OCI-LY3 (cell line): ENCODE measurements around the gene ADISSP.

Experiments
- H2AFZ ChIP-seq: fragments of 200-600, 300-600 bp; shearing (Covaris generic); 2 replicates; pipeline ENCODE4 v1.6.0; 2014; ENCODE audit warnings: antibody characterized with exemption, low read depth, low read length
- H3K27ac ChIP-seq: fragments of 200-600, 300-600 bp; sonication (generic); 2 replicates; pipeline ENCODE4 v1.5.1; 2014; ENCODE audit warnings: mild to moderate bottlenecking, low read length, moderate library complexity, mixed read lengths
- H3K27me3 ChIP-seq: fragments of 200-600, 300-600 bp; sonication (generic); 2 replicates; pipeline ENCODE4 v1.6.1; 2014; ENCODE audit warnings: low read depth, low read length, mixed read lengths
- H3K36me3 ChIP-seq: fragments of 200-600, 300-600 bp; sonication (generic); replicated peaks from 2 replicates; pipeline ENCODE3; 2014; ENCODE audit warnings: low read depth, low read length, mixed read lengths
- H3K4me1 ChIP-seq: fragments of 300-600, 200-600 bp; sonication (generic); 2 replicates; pipeline ENCODE4 v1.6.1; 2014; ENCODE audit warnings: low read length, mixed read lengths
- H3K4me2 ChIP-seq: fragments of 200-600, 300-600 bp; sonication (generic); 2 replicates; pipeline ENCODE4 v1.6.1; 2014; ENCODE audit warnings: low read length, mixed read lengths
- H3K4me3 ChIP-seq: fragments of 300-600, 200-600 bp; sonication (generic); 2 replicates; pipeline ENCODE4 v1.5.1; 2014; ENCODE audit warnings: antibody characterized with exemption, mild to moderate bottlenecking, low read length, moderate library complexity
- H3K79me2 ChIP-seq: fragments of 300-600, 200-600 bp; shearing (Covaris generic); 2 replicates; pipeline ENCODE4 v1.6.1; 2014; ENCODE audit warnings: mild to moderate bottlenecking, low read length, mixed read lengths
- H3K9ac ChIP-seq: fragments of 300-600, 200-600 bp; shearing (Covaris generic); 2 replicates; pipeline ENCODE4 v1.6.0; 2014; ENCODE audit warnings: mild to moderate bottlenecking, low read length, moderate library complexity
- H3K9me3 ChIP-seq: fragments of 200-600, 300-600 bp; shearing (Covaris generic); 2 replicates; pipeline ENCODE4 v1.6.1; 2014; ENCODE audit warnings: low read length, mixed read lengths; ENCODE audit not compliant: insufficient read depth
- H4K20me1 ChIP-seq: fragments of 200-600, 300-600 bp; sonication (generic); 2 replicates; pipeline ENCODE4 v1.6.1; 2016; ENCODE audit warnings: low read length, mixed read lengths; ENCODE audit not compliant: insufficient read depth
- EZH2phosphoT487 ChIP-seq: fragments of 200-600 bp; shearing (Covaris generic); IDR thresholded peaks from 2 replicates; pipeline ENCODE4 v1.6.1; 2018; ENCODE audit warnings: antibody characterized with exemption, mixed run types, low read depth
- TF ChIP-seq, protein P1 (sequence below): fragments of 200-600, 300-600 bp; sonication (generic); IDR thresholded peaks from 2 replicates; pipeline ENCODE4 v1.5.1; 2014; ENCODE audit warnings: antibody characterized with exemption, low read length, low read depth

The ADISSP gene

DNA sequence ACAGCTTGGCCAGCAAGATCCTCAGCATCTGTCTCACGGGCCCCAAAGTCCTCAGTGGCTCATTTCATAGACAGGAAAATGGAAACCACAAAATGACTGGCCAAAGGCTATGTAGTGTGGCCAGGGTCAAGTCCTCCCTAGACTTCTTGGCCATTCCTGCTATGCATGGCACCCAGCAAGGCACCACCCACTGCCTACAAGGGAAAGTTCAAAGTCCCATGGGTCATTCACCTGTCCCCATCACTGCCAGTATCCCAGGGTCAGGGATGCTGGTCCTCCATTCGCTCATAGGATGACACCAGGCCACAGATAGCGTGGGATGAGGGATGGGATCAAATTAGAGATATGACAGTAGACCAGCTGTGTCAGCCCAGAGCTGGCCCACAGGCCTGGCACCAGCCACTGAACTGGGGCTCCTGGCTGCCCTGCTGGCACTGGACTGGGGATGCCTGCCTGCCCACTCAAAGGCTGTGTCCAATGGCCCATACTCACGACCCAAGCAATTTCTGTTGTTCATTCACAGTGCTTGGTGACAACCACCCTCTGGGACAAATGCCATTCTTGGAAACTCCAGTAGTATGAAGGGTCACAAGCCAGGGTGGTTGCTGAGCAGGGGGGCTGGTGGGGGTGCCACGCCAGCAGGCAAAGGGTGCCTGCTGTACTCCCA lies 11.6 kb downstream of the ADISSP start:
- H3K9me3 ChIP-seq: no peaks in the 10 kb centered on the region
- H3K4me2 ChIP-seq: no peak overlapping the region
- H3K27me3 ChIP-seq: no peaks in the 10 kb centered on the region
- TF ChIP-seq EZH2phosphoT487: no peak
- TF ChIP-seq, protein P1, sequence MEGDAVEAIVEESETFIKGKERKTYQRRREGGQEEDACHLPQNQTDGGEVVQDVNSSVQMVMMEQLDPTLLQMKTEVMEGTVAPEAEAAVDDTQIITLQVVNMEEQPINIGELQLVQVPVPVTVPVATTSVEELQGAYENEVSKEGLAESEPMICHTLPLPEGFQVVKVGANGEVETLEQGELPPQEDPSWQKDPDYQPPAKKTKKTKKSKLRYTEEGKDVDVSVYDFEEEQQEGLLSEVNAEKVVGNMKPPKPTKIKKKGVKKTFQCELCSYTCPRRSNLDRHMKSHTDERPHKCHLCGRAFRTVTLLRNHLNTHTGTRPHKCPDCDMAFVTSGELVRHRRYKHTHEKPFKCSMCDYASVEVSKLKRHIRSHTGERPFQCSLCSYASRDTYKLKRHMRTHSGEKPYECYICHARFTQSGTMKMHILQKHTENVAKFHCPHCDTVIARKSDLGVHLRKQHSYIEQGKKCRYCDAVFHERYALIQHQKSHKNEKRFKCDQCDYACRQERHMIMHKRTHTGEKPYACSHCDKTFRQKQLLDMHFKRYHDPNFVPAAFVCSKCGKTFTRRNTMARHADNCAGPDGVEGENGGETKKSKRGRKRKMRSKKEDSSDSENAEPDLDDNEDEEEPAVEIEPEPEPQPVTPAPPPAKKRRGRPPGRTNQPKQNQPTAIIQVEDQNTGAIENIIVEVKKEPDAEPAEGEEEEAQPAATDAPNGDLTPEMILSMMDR: no peak
- no peak overlapping the region for H3K27ac ChIP-seq
- H2AFZ ChIP-seq: no peak overlapping the region
- peaks cover 14% of the 10 kb centered on the region for H3K36me3 ChIP-seq
- no peaks in the 10 kb centered on the region; the same call in 1 of the 2 replicates for H4K20me1 ChIP-seq
- H3K4me3 ChIP-seq: no peak overlapping the region
- no peaks in the 10 kb centered on the region for H3K4me1 ChIP-seq
- no peak overlapping the region for H3K9ac ChIP-seq
- no peaks in the 10 kb centered on the region for H3K79me2 ChIP-seq

DNA sequence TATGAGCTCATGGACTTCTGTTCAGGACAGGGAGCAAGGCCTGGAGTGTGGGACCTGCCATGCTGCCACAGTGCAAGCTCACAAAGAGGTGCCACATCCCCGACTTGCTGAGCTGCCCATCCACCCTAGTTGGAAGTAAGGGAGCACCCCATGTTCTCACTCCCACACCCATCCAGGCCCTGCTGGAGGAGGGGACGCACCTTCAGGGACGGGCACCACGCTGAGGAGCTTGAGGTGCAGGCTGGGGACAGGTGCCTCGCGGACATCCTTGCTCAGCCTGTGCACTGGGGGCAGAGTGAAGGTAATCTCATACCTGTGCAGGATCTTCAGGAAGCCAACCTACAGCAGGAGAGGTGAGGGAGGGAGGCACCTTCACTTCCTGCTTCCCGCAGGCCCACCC lies 12.3 kb downstream of the ADISSP start:
- peaks cover 14% of the 10 kb centered on the region for H3K36me3 ChIP-seq
- no peak overlapping the region for H3K4me3 ChIP-seq
- no peaks in the 10 kb centered on the region for H3K79me2 ChIP-seq
- H4K20me1 ChIP-seq: no peaks in the 10 kb centered on the region; the same call in 1 of the 2 replicates
- H3K4me2 ChIP-seq: no peak overlapping the region
- no peaks in the 10 kb centered on the region for H3K27me3 ChIP-seq
- H2AFZ ChIP-seq: no peak overlapping the region
- H3K4me1 ChIP-seq: no peaks in the 10 kb centered on the region
- no peaks in the 10 kb centered on the region for H3K9me3 ChIP-seq
- no peak overlapping the region for H3K27ac ChIP-seq
- TF ChIP-seq EZH2phosphoT487: no peak
- H3K9ac ChIP-seq: no peak overlapping the region

DNA sequence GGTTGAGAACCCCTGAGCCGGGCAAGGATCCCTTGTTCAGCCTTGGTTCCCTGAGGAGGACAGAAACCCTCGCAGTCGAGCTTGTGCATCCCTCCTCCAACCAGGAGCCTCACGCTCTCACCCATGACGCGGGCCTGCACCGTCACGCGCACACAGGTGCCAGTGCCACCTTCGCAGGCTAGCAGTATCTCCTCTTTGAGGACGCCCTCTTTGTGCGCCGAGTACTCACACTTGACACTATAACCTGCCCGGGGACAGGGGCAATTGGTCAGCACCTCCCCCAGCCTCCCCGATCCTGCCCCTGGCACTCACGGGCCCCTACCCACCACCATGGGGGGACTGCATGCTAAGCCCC lies 13.3 kb downstream of the ADISSP start:
- Histone ChIP-seq H3K36me3 (peaks cover 14% of the 10 kb centered on the region), H3K27ac (no peak overlapping the region), H3K4me1 (no peaks in the 10 kb centered on the region), H3K9me3 (no peaks in the 10 kb centered on the region), H3K4me3 (no peak overlapping the region), H3K27me3 (no peaks in the 10 kb centered on the region), H3K79me2 (no peaks in the 10 kb centered on the region), H3K9ac (no peak overlapping the region), H3K4me2 (no peak overlapping the region), H2AFZ (no peak overlapping the region), H4K20me1 (no peaks in the 10 kb centered on the region; the same call in 1 of the 2 replicates)
- TF ChIP-seq, protein P1: no peak
- no peak for TF ChIP-seq EZH2phosphoT487

DNA sequence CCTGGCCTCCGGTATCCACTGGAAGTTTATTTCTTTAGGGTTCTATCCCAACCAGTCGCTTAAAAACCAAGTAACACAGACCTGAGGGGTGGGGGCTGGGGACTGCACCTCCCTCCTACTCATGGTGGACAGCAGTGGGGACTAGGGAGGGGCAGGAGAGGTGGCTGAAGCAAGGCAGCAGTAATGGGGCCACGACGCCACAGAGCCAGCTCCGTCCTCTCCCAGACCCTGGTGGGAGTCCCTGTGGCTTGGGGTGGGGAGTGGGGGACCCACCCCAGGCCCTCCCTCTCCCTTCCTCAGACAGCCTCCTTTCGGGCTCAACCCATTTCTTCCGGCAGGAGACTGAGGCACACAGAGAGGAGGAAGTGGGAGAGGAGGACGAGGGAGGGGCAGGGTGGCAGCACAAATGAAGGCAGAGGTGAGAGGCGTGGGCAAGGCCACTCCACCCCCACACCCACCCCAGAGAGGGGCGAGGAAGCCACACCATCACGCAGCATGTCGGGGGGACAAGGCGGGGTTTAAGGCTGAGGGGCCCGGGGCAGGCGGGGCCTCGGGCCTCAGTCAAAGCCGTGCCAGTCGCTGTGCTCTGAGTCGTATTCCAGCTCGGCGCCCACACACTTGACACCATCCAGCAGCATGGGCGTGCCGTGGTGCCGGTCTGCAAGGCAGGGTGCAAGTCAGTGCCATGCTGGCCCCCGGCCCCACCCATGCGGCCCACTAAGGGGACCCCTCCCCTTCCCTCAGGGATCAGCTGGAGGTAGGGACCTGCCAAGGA lies 13.9 kb downstream of the ADISSP start:
- TF ChIP-seq, protein P1: no peak
- TF ChIP-seq EZH2phosphoT487: no peak
- no peaks in the 10 kb centered on the region for H3K9me3 ChIP-seq
- no peak overlapping the region for H3K4me3 ChIP-seq
- H3K27me3 ChIP-seq: no peaks in the 10 kb centered on the region
- H3K9ac ChIP-seq: no peak overlapping the region
- no peak overlapping the region for H3K27ac ChIP-seq
- H3K4me2 ChIP-seq: no peak overlapping the region
- H3K36me3 ChIP-seq: peaks cover 14% of the 10 kb centered on the region
- H3K4me1 ChIP-seq: no peaks in the 10 kb centered on the region
- H3K79me2 ChIP-seq: no peaks in the 10 kb centered on the region
- no peaks in the 10 kb centered on the region; the same call in 1 of the 2 replicates for H4K20me1 ChIP-seq
- no peak overlapping the region for H2AFZ ChIP-seq
